Measurements from ENCODE around the gene KCTD6.

KCTD6 gene

GRCh38 chr3:58485801-58486435, 6.0 kb upstream of the KCTD6 start:
- no peak for DNase-seq (ENCODE audit: low spot score)

DNA sequence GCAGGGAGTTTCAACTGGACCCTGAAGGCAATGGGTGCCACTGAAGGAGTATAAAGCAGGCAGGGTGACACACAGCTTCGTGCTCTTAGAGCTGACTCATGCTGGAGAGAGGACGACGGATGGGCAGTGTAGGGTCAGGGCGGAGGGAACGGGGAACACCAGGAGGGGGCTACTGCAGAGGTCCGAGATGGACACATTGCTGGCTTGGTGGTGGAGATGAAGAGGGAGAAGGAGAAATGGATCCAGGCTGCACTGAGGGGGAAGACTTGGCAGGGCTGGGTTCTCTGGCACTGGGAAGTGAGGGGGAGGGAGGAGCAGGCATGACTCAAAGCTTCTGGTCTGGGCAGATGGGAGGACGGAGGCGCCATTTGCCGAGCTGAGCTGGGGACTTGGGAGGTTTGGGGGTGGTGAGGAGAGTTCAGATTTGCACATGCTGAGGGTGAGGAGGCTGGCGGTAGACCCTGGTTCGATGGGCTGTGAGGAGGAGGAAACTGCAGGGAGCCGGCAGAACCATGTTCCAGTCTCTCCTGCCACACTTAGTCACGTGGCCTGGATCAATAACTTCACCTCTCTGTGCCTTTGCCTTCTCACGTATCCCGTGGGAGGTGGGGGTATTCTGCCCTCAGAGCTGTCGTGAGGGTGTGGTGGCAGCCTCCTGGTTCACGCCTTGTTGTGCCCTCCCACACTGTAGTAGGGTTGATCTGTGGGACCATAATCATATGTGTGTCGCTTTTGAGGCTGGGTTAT, 4.6 kb upstream of the KCTD6 start:
- DNase-seq (ENCODE audit: low spot score) = no peak

DNA sequence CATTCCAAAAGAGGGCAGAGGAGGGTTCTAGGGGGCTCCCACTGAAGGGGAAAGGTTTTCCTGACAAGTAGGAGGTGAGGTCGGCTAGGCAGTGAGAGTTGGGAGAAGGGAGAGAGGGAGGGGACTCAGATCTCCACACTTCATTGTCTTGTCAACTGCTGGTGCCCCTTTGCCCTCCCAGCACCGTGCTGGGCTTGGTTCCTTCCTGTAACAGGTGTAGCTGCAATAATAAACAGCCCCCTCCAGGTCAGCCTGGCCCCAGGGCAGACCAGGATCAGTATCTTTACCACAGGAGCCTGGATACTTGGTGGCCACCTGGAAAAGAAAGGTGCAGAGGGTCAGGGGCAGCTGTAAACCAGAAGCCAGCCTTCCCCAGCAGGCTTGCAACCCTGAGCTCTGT, 2.9 kb upstream of the KCTD6 start:
- no peak for DNase-seq (ENCODE audit: low spot score)

- no peak for DNase-seq (ENCODE audit: low spot score)
Observed at GRCh38 chr3:58490860-58491501, 915 bp upstream of the KCTD6 start.

GRCh38 chr3:58492494-58492905, 604 bp downstream of the KCTD6 start:
- peak; percentile 59 for DNase-seq (ENCODE audit: low spot score)

GRCh38 chr3:58494107-58494506, 2.2 kb downstream of the KCTD6 start:
- no peak for DNase-seq (ENCODE audit: low spot score)

GRCh38 chr3:58495101-58495500, 3.2 kb downstream of the KCTD6 start:
- no peak for DNase-seq (ENCODE audit: low spot score)

DNA sequence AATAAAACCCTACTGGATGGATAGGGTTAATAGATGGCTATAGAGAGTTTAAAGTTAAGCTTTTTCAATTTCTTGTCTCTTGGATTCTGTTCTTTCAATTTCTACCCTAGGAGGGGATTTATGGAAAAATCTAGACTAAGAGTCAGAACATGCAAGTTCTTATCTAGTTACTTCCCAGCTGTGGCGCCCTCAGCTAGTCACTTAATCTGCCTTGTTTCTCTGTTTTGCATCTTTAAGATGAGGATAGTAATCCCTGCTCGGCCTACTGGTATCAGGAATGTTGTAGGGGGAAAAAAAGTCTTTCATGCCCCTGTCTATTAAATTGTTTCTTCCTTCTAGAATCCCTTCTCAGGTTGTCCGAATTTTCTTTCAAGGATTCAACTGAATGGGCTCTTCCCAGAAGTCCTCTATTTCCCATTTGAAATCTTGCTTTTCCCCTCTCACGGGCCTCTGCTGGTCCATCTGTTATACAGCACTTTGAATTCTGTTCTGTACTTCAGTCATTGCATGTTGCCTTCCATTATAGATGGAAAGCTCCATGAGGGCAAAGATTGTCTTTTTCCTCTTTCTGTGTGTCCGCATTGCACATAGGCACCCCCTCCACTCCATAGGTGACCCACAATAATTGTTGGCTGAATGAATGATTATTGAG, 4.4 kb downstream of the KCTD6 start:
- no peak for DNase-seq (ENCODE audit: low spot score)

DNA sequence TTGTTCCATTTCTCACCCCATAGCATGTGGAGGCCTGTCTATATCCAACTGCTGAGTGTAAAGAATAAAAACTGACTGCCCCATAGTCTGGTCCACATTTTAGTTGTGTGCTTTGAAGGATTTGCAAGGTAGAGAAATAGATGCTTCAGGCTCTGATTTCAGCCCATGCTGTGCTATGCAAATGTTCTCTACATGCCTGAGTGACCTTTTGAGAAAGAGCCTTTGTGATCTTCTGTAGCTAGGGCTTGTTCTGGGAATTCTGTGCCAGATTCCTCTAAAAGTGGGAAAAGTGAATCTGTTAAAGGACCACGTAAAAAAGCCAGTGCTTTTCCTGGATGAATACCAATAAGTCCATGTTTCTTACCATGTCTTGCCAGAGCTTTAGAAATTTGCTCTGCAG, 5.2 kb downstream of the KCTD6 start:
- DNase-seq (ENCODE audit: low spot score) = no peak

GRCh38 chr3:58502872-58503271, 11.0 kb downstream of the KCTD6 start:
- DNase-seq (ENCODE audit: low spot score) = no peak

GRCh38 chr3:58507356-58508078, 15.6 kb downstream of the KCTD6 start:
- DNase-seq (ENCODE audit: low spot score) = no peak

GRCh38 chr3:58508437-58508836, 16.5 kb downstream of the KCTD6 start:
- DNase-seq (ENCODE audit: low spot score) = no peak

- DNase-seq (ENCODE audit: low spot score) = no peak
Observed at GRCh38 chr3:58514405-58514804, 22.5 kb downstream of the KCTD6 start.

GRCh38 chr3:58518291-58518789, 26.4 kb downstream of the KCTD6 start:
- no peak for DNase-seq (ENCODE audit: low spot score)

DNA sequence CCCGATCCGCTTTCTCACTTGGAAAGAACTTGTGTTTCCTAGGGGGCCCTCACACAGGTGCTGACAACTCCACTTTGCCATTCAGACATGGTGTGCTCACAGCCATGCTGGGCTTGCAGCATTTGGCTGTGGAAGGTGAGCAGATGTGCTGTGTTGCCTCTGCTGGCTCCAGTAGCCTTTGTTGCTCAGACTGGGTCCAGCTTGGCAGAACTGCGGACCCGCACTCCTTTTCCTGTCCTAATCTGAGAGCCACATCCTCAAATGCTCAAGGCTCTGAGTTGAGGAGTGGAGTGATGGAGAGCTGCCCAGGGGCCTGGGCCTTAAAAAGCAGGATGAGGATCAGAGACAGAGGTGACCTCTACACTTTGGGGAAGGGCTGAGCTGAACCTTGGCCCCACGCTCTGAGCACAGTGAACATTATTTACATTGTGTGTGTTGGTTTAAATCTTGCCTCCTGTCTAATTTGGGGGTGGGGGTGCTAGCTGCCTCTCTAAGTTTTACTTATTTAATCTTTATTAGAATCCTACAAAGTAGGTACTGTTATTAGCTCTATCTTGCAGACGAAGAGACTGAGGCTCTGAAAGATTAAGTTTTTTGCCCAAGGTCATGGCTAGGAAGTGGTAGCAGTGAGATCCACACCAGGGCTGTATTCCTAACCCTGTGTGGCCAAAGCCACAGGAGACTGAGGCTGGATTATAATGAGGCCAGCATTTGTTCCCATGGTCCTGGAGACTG, 27.9 kb downstream of the KCTD6 start:
- DNase-seq (ENCODE audit: low spot score) = no peak

GRCh38 chr3:58520403-58521335, 28.8 kb downstream of the KCTD6 start:
- no peak for DNase-seq (ENCODE audit: low spot score)

DNA sequence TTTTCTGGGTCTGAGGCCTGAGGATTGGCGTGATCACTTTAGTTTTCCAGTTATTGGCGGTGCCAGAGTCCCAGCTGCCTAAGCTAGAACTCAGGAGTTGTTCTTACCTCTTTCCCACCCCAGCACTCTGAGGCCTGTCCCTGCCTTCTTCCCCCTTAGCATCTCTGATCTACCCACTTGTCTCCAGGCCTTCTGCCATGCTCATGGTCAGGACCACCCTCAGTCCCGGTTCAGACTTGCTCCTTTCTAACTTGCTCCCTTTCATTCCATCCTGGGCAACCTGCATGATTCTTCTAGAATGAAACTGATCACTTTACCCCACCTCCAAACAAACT, 29.4 kb downstream of the KCTD6 start:
- DNase-seq (ENCODE audit: low spot score) = no peak

GRCh38 chr3:58521917-58522631, 30.2 kb downstream of the KCTD6 start:
- no peak for DNase-seq (ENCODE audit: low spot score)

GRCh38 chr3:58522759-58523425, 31.0 kb downstream of the KCTD6 start:
- DNase-seq (ENCODE audit: low spot score) = no peak
